ENCODE measurements around the gene SLC1A5. TPM values are rescaled to one million over a fixed set of nuclear protein-coding genes. Genes with fewer than 3 reads are reported as not detected.
A peak's percentile ranks its signal among the peaks of the same experiment; 100 is the strongest.
"Not testable (repeated sequence)": the region's sequence is repeated elsewhere in the genome, so short reads cannot be mapped to it uniquely, and the experiment has no call there.

The SLC1A5 gene
- total and polyA plus RNA-seq, 8 donors, result 67.2 to 172 (median 83.8) TPM

DNA sequence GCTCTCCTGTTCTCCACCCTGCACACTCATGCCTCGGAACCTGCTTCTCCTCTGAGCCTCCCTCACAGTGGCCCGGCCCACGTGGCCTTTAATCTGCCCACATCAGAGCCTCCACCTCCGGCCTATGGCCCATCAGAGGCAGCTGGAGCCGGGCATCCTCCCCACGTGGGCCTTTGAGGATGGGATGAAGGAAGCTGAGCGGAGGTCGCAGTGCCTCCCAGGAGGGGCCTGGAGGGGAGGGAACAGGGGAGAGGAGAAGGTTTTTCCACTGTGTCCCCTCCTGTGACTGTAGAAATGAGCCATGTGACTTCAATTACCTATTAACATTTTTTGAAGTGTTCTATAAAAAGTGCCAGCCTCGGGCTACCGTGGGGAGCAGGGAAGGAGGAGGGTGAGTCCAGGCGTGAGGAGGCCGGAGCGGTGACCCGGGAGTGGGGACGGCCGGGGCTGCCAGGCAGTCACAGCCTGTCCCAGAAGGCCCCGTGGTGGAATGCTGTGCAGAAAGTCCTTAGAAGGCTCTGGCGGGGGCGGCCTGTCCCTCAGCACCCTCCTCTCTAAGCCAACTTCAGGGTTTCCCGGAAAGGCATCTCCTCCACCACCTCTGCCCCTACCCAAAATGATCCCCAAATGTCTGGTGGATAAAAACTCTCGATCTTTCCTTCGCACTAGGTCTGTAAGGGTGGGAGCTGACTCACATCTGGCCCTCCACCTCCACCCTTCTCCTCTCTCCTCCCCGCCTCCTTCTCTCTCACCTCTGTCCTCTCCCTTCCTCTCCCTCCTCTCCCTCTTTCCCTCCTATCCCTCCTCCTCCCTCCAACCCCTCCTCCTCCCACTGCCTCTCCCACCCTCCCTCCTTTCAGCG lies 24.8 kb upstream of the SLC1A5 start:
- no peaks in the 10 kb centered on the region for H3K9me3 ChIP-seq
- H3K36me3 ChIP-seq, result no peaks in the 10 kb centered on the region
- ATAC-seq, result peak; percentile 90
- H3K4me1 ChIP-seq, result peaks cover 0 to 16% of the 10 kb centered on the region in 2 donors
- H3K4me3 ChIP-seq, result no peak overlapping the region
- intact Hi-C loops (cut with DNase I), result no loop called here
- no peaks in the 10 kb centered on the region for H3K27me3 ChIP-seq
- TF ChIP-seq, protein P1, sequence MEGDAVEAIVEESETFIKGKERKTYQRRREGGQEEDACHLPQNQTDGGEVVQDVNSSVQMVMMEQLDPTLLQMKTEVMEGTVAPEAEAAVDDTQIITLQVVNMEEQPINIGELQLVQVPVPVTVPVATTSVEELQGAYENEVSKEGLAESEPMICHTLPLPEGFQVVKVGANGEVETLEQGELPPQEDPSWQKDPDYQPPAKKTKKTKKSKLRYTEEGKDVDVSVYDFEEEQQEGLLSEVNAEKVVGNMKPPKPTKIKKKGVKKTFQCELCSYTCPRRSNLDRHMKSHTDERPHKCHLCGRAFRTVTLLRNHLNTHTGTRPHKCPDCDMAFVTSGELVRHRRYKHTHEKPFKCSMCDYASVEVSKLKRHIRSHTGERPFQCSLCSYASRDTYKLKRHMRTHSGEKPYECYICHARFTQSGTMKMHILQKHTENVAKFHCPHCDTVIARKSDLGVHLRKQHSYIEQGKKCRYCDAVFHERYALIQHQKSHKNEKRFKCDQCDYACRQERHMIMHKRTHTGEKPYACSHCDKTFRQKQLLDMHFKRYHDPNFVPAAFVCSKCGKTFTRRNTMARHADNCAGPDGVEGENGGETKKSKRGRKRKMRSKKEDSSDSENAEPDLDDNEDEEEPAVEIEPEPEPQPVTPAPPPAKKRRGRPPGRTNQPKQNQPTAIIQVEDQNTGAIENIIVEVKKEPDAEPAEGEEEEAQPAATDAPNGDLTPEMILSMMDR (IDR thresholded peaks at IDR 0.05), result no peak
- peak overlapping the region; percentile 48 to 65 for H3K27ac ChIP-seq
- peak in 2 of 4 donors; percentile 55 to 79 for DNase-seq

- no peaks in the 10 kb centered on the region for H3K27me3 ChIP-seq
- H3K4me3 ChIP-seq, result no peak overlapping the region
- ATAC-seq (no peak), DNase-seq (no peak)
- no peaks in the 10 kb centered on the region for H3K9me3 ChIP-seq
- intact Hi-C loops (cut with DNase I), result no loop called here
- H3K36me3 ChIP-seq, result no peaks in the 10 kb centered on the region
- H3K27ac ChIP-seq, result no peak overlapping the region
- H3K4me1 ChIP-seq, result peaks cover 0 to 16% of the 10 kb centered on the region in 2 donors
- TF ChIP-seq, protein P1 (IDR thresholded peaks at IDR 0.05), result no peak
Observed at GRCh38 chr19:46809534-46810272, 21.3 kb upstream of the SLC1A5 start.

DNA sequence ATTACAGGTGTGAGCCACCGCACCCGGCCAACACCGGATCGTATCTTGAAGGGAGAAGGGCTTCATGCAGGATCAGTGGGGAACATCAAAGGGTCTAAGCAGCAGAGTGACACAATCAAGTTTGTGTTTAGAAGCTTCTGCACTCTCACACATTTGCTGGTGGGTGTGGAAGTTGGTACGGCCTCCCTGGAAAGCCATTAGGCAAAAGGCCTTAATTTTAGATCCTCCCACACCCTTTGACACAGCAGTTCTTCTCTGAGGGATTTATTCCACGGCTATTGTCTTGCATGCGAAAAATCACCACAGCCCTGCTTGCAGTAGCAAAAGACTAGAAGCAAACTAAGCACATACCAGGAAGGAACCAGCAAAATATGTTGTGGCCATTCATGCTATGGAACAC lies 18.3 kb upstream of the SLC1A5 start:
- no peak for DNase-seq
- no peaks in the 10 kb centered on the region for H3K4me1 ChIP-seq
- no peaks in the 10 kb centered on the region for H3K27me3 ChIP-seq
- H3K9me3 ChIP-seq, result no peaks in the 10 kb centered on the region
- H3K36me3 ChIP-seq, result no peaks in the 10 kb centered on the region
- no peak overlapping the region for H3K4me3 ChIP-seq
- TF ChIP-seq, protein P1 (IDR thresholded peaks at IDR 0.05), result no peak
- no peak overlapping the region for H3K27ac ChIP-seq
- ATAC-seq, result no peak
- intact Hi-C loops (cut with DNase I), result no loop called here

DNA sequence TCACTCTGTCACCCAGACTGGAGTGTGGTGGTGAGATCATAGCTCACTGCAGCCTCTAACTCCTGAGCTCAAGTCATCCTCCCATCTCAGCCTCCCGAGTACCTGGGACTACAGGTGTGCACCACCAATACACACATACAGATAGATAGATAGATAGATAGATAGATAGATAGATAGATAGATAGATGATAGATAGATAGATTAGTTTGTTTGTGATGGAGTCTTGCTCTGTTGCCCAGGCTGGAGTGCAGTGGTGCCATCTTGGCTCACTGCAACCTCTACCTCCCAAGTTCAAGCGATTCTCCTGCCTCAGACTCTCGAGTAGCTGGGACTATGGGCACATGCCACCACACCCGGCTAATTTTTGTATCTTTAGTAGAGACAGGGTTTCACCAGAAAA lies 16.0 kb upstream of the SLC1A5 start:
- intact Hi-C loops (cut with DNase I); H3K36me3 ChIP-seq; ATAC-seq; H3K4me1 ChIP-seq; H3K27ac ChIP-seq; H3K4me3 ChIP-seq; DNase-seq; H3K27me3 ChIP-seq; H3K9me3 ChIP-seq: not testable (repeated sequence)

DNA sequence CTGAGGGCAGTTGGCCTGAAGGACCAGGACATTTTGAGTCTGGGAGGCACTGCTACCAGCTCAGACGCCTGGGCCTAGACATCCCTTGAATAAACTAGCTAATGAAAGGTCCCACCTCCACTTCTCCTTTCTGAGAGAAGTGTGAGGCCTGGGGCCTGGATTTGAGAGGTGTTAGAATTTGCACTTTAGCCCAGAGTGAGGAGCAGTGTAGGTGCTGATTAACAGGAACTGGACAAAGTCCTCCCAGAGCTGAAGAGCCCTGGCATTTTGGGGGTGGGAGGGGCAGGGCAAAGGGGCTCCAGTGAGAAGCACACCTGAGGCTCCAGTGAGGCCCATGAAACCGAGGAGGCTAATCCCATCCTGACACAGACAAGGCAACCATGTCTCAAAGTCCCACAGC lies 15.2 kb upstream of the SLC1A5 start:
- DNase-seq (no peak), ATAC-seq (no peak)
- Histone ChIP-seq H3K36me3 (no peaks in the 10 kb centered on the region), H3K27me3 (no peaks in the 10 kb centered on the region), H3K4me3 (no peak overlapping the region), H3K4me1 (no peaks in the 10 kb centered on the region), H3K27ac (no peak overlapping the region), H3K9me3 (no peaks in the 10 kb centered on the region)
- TF ChIP-seq, protein P1 (IDR thresholded peaks at IDR 0.05), result no peak
- intact Hi-C loops (cut with DNase I), result no loop called here

Data from left lung (tissue), 10 donors.